Stimulated activated CD8-positive, alpha-beta memory T cell treated with anti-CD3 and anti-CD28 coated beads, Interleukin-15, amount 100 ng/mL, for 48 hours (primary cell): ENCODE measurements around the gene CHML.

Experiments
- DNase-seq, 2 donors: peaks; one replicate each; pipeline ENCODE4 v3.0.0-alpha.2; 2020; ENCODE audit warnings: low read depth in 2 of 2

The CHML gene

DNA sequence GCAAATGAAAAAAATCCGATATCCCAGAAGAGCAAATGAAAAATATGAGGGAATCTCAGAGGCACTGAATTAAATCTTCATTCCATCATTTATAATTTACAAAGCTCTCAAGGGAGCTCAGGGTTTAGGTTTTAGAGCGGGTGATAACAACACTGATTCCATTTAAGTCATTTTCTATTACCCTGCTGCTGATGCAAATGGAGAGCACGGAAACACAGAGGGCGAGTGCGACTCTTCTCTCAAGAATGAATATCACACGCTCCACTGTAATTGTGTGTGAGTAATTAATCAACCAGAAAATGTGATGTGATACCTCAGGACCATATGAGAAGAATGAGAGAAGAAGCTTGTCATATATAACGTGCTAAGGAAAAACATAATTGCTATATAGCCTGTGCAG, 22.7 kb downstream of the CHML start:
- DNase-seq: no peak

DNA sequence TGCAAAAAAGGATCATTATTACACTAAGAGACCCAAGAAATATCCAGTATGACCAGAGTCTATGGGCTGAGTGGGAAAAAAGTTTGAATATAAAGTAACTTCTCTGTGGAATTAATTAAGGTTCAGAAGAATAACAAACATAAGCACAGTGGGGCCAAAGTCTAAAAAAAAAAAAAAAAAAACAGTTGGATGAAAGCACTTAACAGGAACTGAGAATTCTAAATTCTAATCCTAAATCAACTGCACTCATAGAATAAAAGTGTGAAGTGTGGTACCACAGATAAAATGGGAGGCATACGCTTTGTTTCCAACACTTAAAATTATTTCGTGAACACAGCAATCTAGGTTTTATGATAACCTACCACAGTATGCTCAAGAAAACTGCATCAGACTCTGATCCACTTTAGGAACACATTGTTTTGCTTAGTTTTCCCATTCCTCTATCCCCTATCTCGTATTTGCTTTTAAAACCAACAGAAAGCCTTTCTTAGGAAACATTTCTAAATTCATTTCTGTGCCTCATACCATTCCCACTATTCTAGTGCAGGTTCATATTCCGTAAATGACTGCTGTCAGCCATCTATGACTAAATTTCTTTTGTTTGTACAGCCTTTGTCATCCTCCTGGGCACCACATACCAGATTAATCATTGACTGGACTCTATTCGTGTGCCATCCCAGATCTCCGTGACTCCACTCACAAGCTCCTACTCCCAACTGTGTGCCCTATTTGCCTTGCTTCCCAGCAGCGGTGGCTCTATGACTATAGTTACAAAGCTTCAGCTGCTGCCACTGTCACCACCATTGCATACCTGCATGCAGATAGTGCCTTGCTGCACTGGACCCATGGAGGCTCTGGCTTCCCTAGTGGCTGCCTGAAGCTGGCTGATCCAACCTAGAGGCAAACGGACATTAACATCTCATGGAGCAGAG, 24.9 kb downstream of the CHML start:
- DNase-seq: no peak

DNA sequence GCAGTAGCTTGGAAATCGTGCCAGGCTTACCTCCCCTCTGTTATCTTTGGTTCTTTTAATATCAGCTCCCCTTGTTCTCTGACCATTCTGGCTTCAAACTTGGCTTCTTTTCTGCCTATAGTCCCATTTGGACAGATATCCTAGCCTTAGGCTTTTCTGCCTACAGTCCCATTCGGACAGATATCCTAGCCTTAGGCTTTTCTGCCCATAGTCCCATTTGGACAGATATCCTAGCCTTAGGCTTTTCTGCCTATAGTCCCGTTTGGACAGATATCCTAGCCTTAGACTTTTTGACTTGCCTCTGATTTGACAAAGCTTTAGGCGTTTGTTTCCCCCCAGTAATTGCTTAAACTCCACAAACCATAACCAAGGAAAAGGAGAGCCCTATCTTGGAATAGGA, 25.6 kb downstream of the CHML start:
- DNase-seq: no peak

DNA sequence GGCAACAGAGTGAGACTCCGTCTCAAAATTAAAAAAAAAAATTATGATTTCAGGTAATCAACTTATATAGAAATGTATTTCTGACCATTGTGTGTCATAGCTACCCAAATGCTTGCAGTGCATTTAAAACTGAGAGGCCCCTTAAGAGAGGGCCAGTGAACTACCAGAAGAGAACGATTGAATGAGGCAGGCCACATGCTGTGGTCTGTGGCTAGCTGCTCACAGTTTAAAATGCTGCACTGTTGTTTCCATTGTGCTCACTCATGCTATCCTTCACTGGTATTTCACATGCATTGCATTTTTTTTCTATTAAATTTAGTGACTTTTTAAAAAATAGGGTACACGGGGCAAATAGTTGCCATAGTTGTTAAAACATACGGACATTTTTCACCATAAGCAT, 26.0 kb downstream of the CHML start:
- no peak for DNase-seq

DNA sequence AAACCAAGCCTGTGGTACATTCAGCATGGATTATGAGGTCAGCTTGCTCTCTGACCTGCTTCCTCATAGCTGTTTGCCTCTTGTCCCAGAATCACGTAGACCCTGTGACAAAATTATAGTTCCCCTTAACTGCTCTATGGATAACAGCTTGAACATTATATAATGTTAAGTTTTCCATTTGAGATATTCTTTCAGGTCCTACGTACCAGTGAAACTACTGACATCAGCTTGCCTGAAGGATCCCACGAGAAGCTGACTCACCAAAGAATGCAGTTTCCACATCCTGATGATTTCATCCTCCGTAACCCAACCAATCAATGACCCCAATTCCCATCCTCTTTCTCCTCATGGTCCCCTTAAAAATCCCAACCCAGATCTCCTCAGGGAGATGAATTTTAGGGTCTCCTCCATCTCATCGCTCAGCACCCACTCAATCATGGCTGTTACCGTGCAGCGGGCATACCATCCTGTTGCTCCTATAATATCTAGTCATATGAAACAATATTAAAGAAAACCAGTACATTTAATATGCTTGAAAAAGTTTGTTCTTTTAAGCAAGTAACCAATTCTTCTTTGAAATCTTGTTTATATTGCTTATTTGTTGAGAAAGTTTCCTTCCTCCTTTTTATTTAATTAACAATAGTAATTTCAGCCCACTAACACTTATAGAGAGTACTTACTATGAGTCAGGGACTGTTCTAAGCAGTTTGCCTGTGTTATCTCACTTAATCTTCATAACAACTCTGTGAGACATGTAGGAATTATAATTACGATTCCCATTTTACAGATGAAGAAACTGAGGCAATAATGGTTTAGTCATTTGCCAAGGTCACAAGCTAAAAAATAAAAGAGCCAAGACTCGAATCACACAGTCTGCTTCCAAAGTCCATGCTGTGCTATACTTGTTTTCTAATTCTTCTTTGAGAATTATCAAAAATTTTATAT, 27.4 kb downstream of the CHML start:
- DNase-seq: no peak

DNA sequence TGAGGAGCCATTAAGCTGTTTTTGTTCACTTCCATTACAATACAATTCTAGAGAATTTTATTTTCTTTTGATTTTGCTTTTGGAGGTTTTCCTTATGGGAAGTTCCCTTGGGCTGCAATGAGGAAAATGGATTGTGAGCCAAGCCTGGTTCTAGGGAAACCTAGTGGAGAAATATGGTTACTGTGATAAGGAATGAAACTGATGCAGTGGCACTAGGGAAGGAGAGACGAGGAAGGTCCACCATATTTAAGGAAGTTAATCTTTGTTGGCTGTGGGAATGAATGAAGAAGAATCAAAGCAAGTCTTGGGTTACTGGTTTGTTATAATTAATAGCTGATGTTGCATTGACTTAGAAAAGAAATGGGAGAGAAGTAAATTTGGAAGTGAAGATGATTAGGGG, 28.4 kb downstream of the CHML start:
- DNase-seq: no peak

DNA sequence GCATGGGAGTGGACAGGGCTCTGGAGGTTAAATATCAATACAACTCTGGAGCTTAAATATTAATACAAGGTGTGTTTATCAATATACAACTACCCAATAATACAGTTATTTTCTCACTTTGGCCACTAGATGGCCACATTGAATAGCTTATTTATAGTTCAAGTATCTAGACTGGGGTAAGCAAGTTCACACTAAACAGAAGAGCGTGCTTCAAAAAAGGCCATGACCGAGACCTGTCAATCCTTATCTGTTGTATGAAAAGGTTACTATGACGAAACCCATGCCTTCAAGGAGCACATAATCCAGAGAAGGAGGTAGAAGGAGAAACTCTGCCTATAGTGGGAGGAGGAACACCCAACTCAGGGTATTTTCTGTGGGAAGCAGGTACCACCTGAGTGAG, 29.1 kb downstream of the CHML start:
- no peak for DNase-seq

DNA sequence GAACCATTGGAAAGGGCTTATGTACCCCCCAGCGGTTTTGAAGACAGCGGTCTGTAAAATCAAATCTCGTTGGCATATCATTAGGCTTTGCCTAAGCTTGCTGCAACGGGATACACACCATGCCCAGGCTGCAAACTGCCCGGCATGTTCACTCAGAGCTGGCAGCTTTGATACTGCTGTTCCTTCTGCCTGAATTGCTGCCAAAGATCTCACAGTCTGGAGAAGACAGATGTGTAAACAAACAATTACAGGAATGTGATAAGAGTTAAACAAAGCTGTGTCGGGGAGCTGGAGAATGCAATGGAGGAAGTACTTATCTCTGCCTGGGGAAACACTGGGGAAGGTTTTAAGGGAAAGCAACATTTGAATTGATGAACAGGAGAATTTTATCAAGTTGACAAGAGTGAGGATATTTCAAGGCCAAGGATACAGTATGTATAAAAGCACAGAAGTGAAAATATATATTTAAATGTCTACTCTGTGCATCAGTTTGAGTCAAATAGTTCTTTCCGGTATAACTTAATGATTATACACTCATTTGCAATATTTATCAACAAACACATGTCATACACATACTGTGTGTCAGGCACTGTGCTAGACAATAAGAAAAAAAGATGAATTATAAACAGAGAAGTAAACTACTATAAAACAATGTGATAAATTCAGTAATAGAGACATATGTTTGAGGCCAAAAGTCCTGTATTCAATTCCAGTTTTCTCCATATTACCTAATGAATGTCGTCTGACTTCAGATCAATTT, 29.9 kb downstream of the CHML start:
- DNase-seq: no peak

DNA sequence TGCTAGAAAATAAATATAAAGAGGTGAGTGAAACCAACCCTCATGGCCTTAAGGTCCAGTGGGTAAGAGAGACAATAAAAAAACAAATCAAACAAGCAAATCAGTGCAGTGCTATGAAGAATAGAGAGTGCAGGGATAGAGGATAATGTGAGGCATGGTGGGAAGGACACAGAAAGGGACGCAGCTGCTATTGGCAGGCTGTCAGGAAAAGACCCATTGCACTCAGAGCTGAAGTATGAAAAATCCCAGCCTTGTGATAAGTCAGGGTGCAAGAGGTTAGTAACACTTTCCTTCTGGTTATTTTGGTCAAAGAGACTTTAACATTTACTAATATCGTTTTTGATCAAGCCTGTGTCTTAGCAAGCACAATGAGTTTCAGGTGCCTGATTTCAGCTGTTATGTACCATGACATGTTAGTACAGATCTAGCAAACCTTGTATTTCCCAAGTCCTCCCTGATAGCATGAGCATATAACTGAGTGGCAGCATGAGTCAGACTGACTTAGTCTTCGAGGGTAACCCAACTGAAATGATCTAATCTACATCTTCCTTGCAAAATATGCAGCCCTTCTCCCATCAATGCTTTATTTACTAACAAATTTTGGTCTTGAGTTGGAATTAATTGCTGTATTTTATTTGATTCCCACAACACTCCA, 31.7 kb downstream of the CHML start:
- DNase-seq: no peak

DNA sequence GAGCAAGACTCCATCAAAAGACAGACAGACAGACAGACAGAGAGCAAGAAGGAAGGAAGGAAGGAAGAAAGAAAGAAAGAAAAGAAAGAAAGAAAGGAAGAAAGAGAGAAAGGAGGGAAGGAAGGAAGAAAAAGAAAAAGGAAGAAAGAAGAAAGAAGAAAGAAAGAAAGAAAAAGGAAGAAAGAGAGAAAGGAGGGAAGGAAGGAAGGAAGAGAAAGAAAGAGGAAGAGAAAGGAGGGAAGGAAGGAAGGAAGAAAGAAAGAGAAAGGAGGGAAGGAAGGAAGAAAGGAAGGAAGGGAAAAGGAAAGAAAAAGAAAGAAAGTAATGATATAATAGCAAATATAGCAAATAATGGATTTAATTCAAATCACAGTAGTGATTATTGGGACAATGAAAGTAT, 32.7 kb downstream of the CHML start:
- no peak for DNase-seq

DNA sequence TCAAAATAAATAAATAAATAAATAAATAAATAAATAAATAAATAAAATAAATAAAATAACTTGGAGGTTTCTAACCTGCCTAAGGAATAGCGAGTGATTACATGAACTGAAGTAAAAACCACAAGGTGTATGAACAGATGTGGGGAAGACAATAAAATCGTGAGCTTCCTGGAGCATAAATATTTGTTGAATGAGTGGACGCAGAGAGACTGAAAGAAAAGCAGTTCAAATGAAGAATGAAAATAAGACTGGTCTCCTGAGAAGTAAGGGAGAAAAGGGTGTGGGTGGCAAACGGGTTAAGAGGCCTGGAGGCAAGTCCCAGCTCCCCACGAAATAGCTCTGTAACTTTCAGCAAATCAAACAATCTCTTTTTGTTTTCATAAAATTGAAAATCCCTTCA, 33.6 kb downstream of the CHML start:
- DNase-seq: no peak

DNA sequence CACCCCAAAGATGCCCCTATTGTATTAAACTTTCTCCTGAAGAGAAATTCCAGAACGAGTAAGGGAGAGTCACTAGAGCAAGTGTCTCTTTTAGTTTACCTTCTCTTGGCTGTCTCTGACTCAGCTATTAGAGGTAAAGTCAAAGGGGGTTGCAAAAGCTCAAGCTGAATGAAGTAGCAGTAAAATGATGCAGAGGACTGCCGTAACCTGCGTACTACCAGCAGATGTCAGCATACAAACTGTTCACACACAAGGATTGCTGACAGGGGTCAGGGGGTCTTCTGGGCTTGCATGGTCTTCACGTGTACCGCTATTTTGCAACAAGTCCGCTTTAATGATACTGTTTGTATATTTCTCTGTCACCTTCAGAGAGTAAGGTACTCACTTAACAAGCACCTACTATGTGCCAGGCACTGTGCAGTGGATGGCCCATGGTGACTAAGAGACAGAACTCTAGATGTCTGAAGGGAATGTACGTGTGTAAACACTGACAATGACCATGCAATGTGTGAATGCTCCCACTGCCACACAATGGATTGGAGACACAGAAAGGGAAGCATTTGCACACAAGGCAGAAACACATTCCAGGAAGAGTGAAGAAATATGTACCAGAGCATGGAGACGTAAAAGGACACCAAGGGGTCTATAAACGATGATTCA, 34.9 kb downstream of the CHML start:
- DNase-seq: no peak

DNA sequence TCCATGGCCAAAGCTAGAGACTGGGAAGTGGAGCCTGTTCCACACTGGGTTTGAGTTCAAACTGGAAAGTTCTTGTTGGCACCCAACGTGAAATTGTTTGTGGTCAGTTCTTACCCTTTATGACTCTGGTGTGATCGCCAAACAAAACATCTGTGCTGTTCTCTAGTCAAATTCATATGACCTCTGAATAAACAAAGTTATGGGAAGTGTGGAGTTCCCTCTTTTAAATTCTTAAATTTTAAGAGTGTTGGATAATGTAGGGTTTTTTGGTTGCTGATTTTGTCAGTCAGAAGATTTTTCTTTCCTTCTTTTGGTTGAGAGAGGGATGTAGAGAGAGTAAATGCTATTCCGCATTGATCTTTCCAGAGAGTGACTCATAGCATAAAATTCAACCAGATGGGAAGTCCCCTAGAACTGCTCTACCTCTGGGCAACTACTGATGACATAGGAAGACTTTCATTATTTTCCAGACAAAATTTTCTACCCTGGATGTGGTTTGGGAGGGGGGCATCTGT, 36.4 kb downstream of the CHML start:
- no peak for DNase-seq

DNA sequence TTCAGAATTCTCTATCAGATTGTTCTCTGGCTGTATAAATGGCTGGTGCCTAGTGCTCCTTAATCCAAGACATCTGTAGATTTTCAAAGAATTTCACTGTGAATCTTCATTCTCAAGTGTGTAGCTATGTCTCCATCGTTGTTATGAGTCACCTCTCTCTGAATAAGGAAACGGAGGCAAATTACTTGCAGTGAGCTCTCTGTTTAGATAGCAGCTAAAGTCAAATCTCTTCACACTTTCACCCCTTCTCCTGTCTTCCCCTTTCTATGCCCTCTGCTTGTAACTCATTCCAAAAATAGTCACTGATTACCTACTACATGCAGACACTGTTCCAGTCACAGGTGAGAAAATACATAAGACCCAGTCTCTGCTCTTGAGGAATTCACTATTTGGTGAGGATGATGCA, 39.7 kb downstream of the CHML start:
- DNase-seq: no peak

DNA sequence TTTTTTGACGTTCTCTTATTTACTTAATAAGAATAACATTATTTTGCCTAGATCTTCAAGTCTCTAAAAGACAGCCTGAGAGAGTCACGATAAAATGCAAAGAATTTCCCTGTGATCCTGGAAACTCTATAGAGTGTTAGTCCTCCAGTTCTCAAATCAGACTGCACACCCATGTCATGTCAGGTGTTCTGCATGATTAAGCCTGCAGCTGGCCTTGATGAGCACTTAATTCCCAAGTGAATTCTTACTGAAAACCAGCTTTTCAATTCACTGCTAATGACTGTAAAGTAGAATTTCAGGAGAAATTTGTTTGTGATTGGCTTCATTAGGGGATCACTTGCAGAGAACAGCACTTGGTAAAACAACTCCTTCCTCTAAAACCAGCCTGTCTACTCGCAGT, 41.9 kb downstream of the CHML start:
- no peak for DNase-seq

DNA sequence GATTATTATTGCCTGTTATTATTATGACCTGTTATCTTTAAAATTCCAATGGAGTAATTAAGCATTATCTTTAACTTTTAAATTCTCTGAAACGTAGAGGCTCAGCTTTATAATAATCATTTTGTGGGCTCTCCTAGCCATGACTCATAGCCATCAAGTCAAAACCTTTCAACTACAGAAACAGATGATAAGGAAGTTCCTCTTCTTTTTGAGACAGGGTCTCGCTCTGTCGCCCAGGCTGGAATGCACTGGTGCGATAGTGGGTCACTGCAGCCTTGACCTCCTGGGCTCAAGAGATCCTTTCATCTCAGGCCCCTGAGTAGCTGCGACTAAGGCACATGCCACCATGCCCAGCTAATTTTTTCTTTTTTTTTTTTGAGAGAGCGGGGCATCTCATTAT, 43.5 kb downstream of the CHML start:
- no peak for DNase-seq

DNA sequence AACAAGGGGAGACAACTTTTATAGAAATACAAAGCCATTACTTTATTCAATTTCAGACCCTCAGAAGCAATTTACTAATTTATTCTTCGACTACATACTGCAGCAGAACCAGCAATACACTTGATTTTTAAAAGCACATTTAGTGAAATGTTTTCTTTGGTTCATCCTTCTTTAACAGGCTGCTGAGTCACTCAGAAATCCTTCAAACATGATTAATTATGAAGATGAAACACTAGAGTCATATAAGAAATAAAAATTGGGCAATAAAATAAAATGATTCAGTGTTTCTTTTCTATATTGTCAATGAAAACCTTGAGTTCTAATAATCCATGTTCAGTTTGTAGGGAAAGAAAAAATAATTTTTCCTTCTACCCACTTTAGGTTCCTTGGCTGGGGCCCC, 47.0 kb downstream of the CHML start:
- no peak for DNase-seq

DNA sequence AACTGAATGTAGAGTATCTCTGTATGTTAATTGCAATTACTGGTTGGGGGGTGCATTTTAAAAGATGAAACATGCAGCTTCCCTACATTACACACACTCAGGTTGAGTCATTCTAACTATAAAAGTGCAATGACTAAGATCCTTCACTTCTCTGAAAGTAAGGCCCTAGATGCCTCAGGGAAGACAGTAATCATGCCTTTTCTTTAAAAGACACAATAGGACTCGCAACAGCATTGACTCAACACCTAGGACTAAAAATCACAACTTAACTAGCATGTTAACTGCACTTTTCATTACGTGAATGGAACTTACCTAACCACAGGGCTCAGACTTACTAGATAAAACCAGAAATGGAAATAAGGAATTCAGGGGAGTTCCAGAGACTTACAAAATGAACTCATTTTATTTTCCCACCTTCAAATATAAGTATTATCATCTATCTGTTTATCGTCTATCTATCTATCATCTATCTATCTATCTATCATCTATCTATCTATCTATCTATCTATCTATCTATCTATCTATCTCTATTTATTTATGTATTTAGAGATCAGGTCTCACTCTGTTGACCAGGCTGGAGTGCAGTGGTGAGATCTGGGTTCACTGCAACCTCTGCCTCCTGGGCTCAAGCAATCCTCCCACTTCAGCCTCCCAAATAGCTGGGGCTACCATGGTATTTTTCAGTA, 47.8 kb downstream of the CHML start:
- no peak for DNase-seq

DNA sequence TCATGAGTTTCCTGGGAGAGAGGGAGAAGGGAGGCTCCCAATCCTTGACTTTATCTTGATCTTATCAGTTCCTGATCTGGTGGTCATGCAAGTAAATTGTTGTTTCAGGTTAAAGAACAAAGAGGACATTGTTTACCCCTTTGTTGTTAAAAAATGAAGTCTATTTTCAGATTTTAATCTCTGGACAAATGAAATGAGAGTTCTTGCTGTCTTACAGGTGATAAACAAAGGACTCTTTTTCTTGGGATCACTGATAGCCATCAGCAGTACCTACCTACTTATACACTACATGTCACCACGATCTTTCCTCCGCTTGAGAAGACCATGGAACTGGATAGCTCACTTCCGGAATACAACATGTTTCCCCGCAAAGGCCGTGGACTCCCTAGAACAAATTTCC, 48.4 kb downstream of the CHML start:
- no peak for DNase-seq

DNA sequence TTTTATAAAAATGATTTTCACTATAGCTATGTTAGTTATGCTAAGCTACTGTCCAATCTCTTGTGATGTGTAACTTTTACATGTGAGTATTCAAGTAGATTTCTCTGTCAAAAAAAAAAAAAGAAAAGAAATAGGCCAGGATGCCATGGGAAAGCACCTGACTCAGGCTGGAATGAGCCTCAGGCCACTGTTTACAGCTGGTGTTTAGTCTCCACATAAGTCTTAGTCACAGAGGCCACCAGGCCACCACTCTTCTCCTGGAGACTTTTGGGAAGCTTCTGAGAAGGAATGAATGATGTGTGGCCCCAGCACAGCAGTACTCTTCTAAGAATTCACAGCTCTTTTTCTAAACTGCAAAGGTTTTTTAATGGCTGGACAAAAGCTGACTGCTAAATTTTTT, 48.9 kb downstream of the CHML start:
- DNase-seq: no peak
